Measurements from ENCODE around the gene TRIP13.

DNA sequence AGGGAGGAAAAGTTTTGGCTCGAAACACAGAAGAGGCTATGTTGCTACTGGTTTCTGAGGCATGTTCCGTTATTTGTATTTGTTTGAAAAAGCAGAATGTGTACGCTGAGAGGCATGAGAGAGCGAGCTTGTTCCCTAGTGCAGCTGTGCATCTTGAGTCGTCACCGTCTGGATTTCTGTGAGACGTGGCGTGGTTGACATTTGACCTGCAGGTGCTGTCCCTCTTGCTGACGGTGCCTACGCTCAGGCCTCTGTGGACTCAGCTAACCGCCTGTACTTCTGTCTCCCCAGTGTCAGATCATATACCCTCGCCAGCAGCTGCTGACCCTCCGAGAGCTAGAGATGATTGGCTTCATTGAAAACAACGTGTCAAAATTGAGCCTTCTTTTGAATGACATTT lies 21.5 kb downstream of the TRIP13 start:
- no peak for TF ChIP-seq POLR2AphosphoS5 (IDR thresholded peaks at IDR 0.05; ENCODE audit: low read depth, low read length)
- TF ChIP-seq, protein P1, sequence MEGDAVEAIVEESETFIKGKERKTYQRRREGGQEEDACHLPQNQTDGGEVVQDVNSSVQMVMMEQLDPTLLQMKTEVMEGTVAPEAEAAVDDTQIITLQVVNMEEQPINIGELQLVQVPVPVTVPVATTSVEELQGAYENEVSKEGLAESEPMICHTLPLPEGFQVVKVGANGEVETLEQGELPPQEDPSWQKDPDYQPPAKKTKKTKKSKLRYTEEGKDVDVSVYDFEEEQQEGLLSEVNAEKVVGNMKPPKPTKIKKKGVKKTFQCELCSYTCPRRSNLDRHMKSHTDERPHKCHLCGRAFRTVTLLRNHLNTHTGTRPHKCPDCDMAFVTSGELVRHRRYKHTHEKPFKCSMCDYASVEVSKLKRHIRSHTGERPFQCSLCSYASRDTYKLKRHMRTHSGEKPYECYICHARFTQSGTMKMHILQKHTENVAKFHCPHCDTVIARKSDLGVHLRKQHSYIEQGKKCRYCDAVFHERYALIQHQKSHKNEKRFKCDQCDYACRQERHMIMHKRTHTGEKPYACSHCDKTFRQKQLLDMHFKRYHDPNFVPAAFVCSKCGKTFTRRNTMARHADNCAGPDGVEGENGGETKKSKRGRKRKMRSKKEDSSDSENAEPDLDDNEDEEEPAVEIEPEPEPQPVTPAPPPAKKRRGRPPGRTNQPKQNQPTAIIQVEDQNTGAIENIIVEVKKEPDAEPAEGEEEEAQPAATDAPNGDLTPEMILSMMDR (IDR thresholded peaks at IDR 0.05): no peak
- no peak for TF ChIP-seq SIN3A (IDR thresholded peaks at IDR 0.05; ENCODE audit: borderline replicate concordance, insufficient read depth, low read depth, low read length)
- no peak for TF ChIP-seq REST (IDR thresholded peaks at IDR 0.05; ENCODE audit: insufficient read depth in 1 of 2, low read depth in 2 of 2, low read length in 1 of 2)

Measured in Panc1 (cell line).